Thyroid gland (tissue), 4 donors: ENCODE measurements around the gene STAT1. TPM values are rescaled to one million over a fixed set of nuclear protein-coding genes. Genes with fewer than 3 reads are reported as not detected.

Experiments
- DNase-seq, 2 donors: peaks; one replicate each; pipeline ENCODE4 v3.0.0-alpha.2; 2019
- H3K27ac ChIP-seq, 3 donors: fragments of 200-600 bp; sonication (generic); 1 replicate in 2 of 3; 2 replicates in 1 of 3; pipeline ENCODE4 v1.5.1; 2016 to 2019; ENCODE audit warnings: mild to moderate bottlenecking in 1 of 3, moderate library complexity in 1 of 3
- H3K27me3 ChIP-seq: fragments of 200-600 bp; sonication (generic); one replicate; pipeline ENCODE4 v1.5.1; 2019
- H3K36me3 ChIP-seq, 2 donors: fragments of 200-600 bp; sonication (generic); one replicate each; pipeline ENCODE4 v1.5.1; 2016 to 2019
- H3K4me1 ChIP-seq, 2 donors: fragments of 200-600 bp; sonication (generic); one replicate each; pipeline ENCODE4 v1.5.1; 2017 to 2019
- H3K4me3 ChIP-seq, 3 donors: fragments of 200-600 bp; sonication (generic); replicated peaks in 1 of 3; 1 replicate in 2 of 3; 2 replicates in 1 of 3; pipeline ENCODE4 v1.5.1; 2016; ENCODE audit warnings: mild to moderate bottlenecking in 1 of 3
- H3K9me3 ChIP-seq: fragments of 200-600 bp; sonication (generic); one replicate; pipeline ENCODE4 v1.5.1; 2017
- CTCF ChIP-seq, 6 experiments: fragments of 200-600 bp in 3 of 6; fragments of 450-650 bp in 3 of 6; sonication (generic) in 3 of 6; IDR thresholded peaks; one replicate each; pipeline ENCODE4 v1.5.1; 2016 to 2019; ENCODE audit warnings: antibody characterized with exemption in 6 of 6, mild to moderate bottlenecking in 2 of 6, inconsistent platforms in 1 of 6, moderate library complexity in 1 of 6
- POLR2A ChIP-seq, 2 donors: fragments of 450-650 bp; IDR thresholded peaks; one replicate each; pipeline ENCODE4 v1.6.1; 2017; ENCODE audit warnings: antibody characterized with exemption in 2 of 2, mild to moderate bottlenecking in 2 of 2, moderate library complexity in 1 of 2
- WGBS, 2 donors: methylation state at CpG; one replicate each; pipeline ENCODE4 v1.1.5; 2017; 5-methylcytosine and 5-hydroxymethylcytosine counted together
- intact Hi-C: fragments of 100-400 bp; cut with DNase I; formaldehyde crosslinking; loops from one replicate; pipeline ENCODE4 v1.15.1; 2023
- total RNA-seq, 4 donors: library from RNA; depleted of rRNA; stranded (reverse); fragments of >200 nt; gene quantifications; one replicate each; pipeline ENCODE4 v1.2.3, GENCODE V29; 2016

The STAT1 gene
- total RNA-seq, 4 donors from 2014 or later, result 38.0 to 87.7 (median 61.3) TPM

- peaks cover 44 to 47% of the 10 kb centered on the region in 2 donors for H3K36me3 ChIP-seq
Observed at GRCh38 chr2:190978389-190979053, 35.5 kb downstream of the STAT1 start.

GRCh38 chr2:190977505-190977904 is 36.5 kb downstream of the STAT1 start:
- no peak for DNase-seq
- intact Hi-C loops, result no loop called here
- Histone ChIP-seq H3K27me3 (no peaks in the 10 kb centered on the region), H3K9me3 (no peaks in the 10 kb centered on the region), H3K4me1 (peaks cover 0 to 14% of the 10 kb centered on the region in 2 donors), H3K27ac (no peak overlapping the region), H3K4me3 (no peak overlapping the region), H3K36me3 (peaks cover 37% of the 10 kb centered on the region in 2 donors)
- no peak for TF ChIP-seq POLR2A (IDR thresholded peaks at IDR 0.05)
- TF ChIP-seq CTCF (IDR thresholded peaks at IDR 0.05), result no peak
- 90 to 91% methylated on average over 5 of the region's 5 CpGs for WGBS, 2 donors

More at GRCh38 chr2:190978389-190979053, 35.5 kb downstream of the STAT1 start:
- 92 to 97% methylated on average over 17 of the region's 17 CpGs for WGBS, 2 donors
- TF ChIP-seq POLR2A (IDR thresholded peaks at IDR 0.05) (no peak), CTCF (IDR thresholded peaks at IDR 0.05) (no peak)
- DNase-seq, result no peak
- intact Hi-C loops, result no loop called here
- H3K27ac ChIP-seq, result no peak overlapping the region
- H3K27me3 ChIP-seq, result no peaks in the 10 kb centered on the region
- H3K4me3 ChIP-seq, result no peak overlapping the region
- peaks cover 0 to 14% of the 10 kb centered on the region in 2 donors for H3K4me1 ChIP-seq
- H3K9me3 ChIP-seq, result no peaks in the 10 kb centered on the region

GRCh38 chr2:190976521-190976920 is 37.5 kb downstream of the STAT1 start:
- Histone ChIP-seq H3K36me3 (peaks cover 37% of the 10 kb centered on the region in 2 donors), H3K27ac (no peak overlapping the region), H3K9me3 (no peaks in the 10 kb centered on the region), H3K27me3 (no peaks in the 10 kb centered on the region), H3K4me3 (no peak overlapping the region), H3K4me1 (peaks cover 0 to 14% of the 10 kb centered on the region in 2 donors)
- DNase-seq, result no peak
- TF ChIP-seq CTCF (IDR thresholded peaks at IDR 0.05) (no peak), POLR2A (IDR thresholded peaks at IDR 0.05) (no peak)
- WGBS, 2 donors, result 98 to 100% methylated on average over 2 of the region's 2 CpGs
- intact Hi-C loops, result no loop called here

GRCh38 chr2:190974629-190975361 is 39.2 kb downstream of the STAT1 start:
- H3K27ac ChIP-seq, result no peak overlapping the region
- peaks cover 37 to 45% of the 10 kb centered on the region in 2 donors for H3K36me3 ChIP-seq
- H3K27me3 ChIP-seq, result no peaks in the 10 kb centered on the region
- WGBS, 2 donors, result 76 to 88% methylated on average over 12 of the region's 12 CpGs
- H3K9me3 ChIP-seq, result no peaks in the 10 kb centered on the region
- H3K4me1 ChIP-seq, result peaks cover 0 to 4% of the 10 kb centered on the region in 2 donors
- H3K4me3 ChIP-seq, result no peak overlapping the region
- no peak for DNase-seq
- intact Hi-C loops, result no loop called here
- TF ChIP-seq POLR2A (IDR thresholded peaks at IDR 0.05), result no peak
- no peak for TF ChIP-seq CTCF (IDR thresholded peaks at IDR 0.05)
